GM12878 (cell line): ENCODE data around the gene LAMC3. TPM values are rescaled to one million over a fixed set of nuclear protein-coding genes. Genes with fewer than 3 reads are reported as not detected.

Experiments
- ATAC-seq: fragments of 200-7000 bp; cut with Tn5 transposase; 3 replicates; pipeline ENCODE4 v1.9.1; 2020; ENCODE audit warnings: mild to moderate bottlenecking, moderate library complexity
- BruUV-seq: library from RNA; stranded (reverse); fragments of 400-500 nt; replicated peaks from 2 replicates; lab custom pipeline; 2021; lab: Mats Ljungman, UMichigan
- CTCF ChIA-PET: fragments of 300-600 bp; sonication (Branson Sonifier 250); formaldehyde crosslinking; extraction: SDS; loops from one replicate; lab custom pipeline; 2021; ENCODE audit warnings: inconsistent platforms; lab: Yijun Ruan, JAX
- POLR2A ChIA-PET: fragments of 350-600 bp; formaldehyde crosslinking; extraction: SDS; loops from one replicate; lab custom pipeline; 2021; ENCODE audit warnings: inconsistent platforms; lab: Charles Lee
- RAD21 ChIA-PET: fragments of 300-600 bp; sonication (Branson Sonifier 250); formaldehyde crosslinking; loops from one replicate; lab custom pipeline; 2023; ENCODE audit warnings: antibody characterized with exemption; ENCODE audit not compliant: unreplicated experiment; lab: Charles Lee
- SMC1A ChIA-PET: fragments of 300-600 bp; sonication (Branson Sonifier 250); formaldehyde crosslinking; loops from one replicate; lab custom pipeline; 2023; ENCODE audit not compliant: unreplicated experiment, uncharacterized antibody; lab: Charles Lee
- DNase-seq: peaks from one replicate; pipeline ENCODE4 v3.0.0-alpha.2; 2011; ENCODE audit warnings: low read depth, low spot score
- FAIRE-seq: peaks from 3 replicates; lab custom pipeline; 2011; peaks lifted over from hg19 to GRCh38; lab: Jason Lieb, UNC
- H2AFZ ChIP-seq: 2 replicates; pipeline ENCODE4 v1.6.0; 2011; ENCODE audit warnings: low read depth, low read length, control low read depth; ENCODE audit not compliant: control insufficient read depth
- H3K27ac ChIP-seq: 2 replicates; pipeline ENCODE4 v1.5.1; 2011; ENCODE audit warnings: control low read depth; ENCODE audit not compliant: control insufficient read depth, insufficient read depth
- H3K27me3 ChIP-seq, 2 experiments: replicated peaks in 1 of 2; 2 replicates each; pipeline versions ENCODE4 v1.6.0 to v1.6.1; 2011; ENCODE audit warnings: low read length in 1 of 2; ENCODE audit not compliant: control insufficient read depth in 2 of 2, insufficient read depth in 2 of 2
- H3K36me3 ChIP-seq, 2 experiments: 2 replicates each; pipeline ENCODE4 v1.5.1; 2011; ENCODE audit warnings: low read length in 1 of 2; ENCODE audit not compliant: control insufficient read depth in 2 of 2, insufficient read depth in 2 of 2
- H3K4me1 ChIP-seq: 2 replicates; pipeline ENCODE4 v1.6.1; 2011; ENCODE audit warnings: mild to moderate bottlenecking, low read length, moderate library complexity, mixed read lengths; ENCODE audit not compliant: control insufficient read depth, insufficient read depth
- H3K4me2 ChIP-seq: 2 replicates; pipeline ENCODE4 v1.6.0; 2011; ENCODE audit warnings: control low read depth; ENCODE audit not compliant: control insufficient read depth, insufficient read depth
- H3K4me3 ChIP-seq: fragments of 200-600 bp; sonication (generic); 2 replicates; pipeline ENCODE4 v1.5.1; 2016
- H3K79me2 ChIP-seq: 2 replicates; pipeline ENCODE4 v1.6.0; 2011; ENCODE audit warnings: low read length; ENCODE audit not compliant: control insufficient read depth, insufficient read depth
- H3K9ac ChIP-seq: 2 replicates; pipeline ENCODE4 v1.8.0; 2011; ENCODE audit warnings: low read length, control low read depth, mixed read lengths; ENCODE audit not compliant: control insufficient read depth, insufficient read depth
- H3K9me3 ChIP-seq: replicated peaks from 3 replicates; pipeline ENCODE4 v1.5.1; 2011; ENCODE audit warnings: mild to moderate bottlenecking, low read length; ENCODE audit not compliant: control insufficient read depth, insufficient read depth
- H4K20me1 ChIP-seq: 2 replicates; pipeline ENCODE4 v1.6.0; 2011; ENCODE audit not compliant: control insufficient read depth, insufficient read depth
- E4F1 ChIP-seq: fragments of 450-650 bp; IDR thresholded peaks from 2 replicates; pipeline ENCODE4 v1.6.1; 2018; ENCODE audit warnings: borderline replicate concordance, mild to moderate bottlenecking; ENCODE audit not compliant: partially characterized antibody
- EZH2 ChIP-seq: IDR thresholded peaks from 2 replicates; pipeline ENCODE4 v1.6.1; 2012; ENCODE audit warnings: low read depth, mild to moderate bottlenecking, control low read depth, inconsistent platforms, low read length, borderline replicate concordance; ENCODE audit not compliant: control insufficient read depth
- IKZF1 ChIP-seq: fragments of 450-650 bp; conservative IDR thresholded peaks from 2 replicates; pipeline ENCODE4 v1.6.1; 2017; ENCODE audit warnings: antibody characterized with exemption, mild to moderate bottlenecking
- IRF4 ChIP-seq: IDR thresholded peaks from 2 replicates; pipeline ENCODE4 v1.6.1; 2011; ENCODE audit warnings: low read depth, low read length
- MYC ChIP-seq: IDR thresholded peaks from 2 replicates; pipeline ENCODE4 v1.6.1; 2011; ENCODE audit warnings: mild to moderate bottlenecking, low read length, moderate library complexity, inconsistent platforms; ENCODE audit not compliant: insufficient read depth, insufficient replicate concordance, insufficient read length, severe bottlenecking
- NR2C2 ChIP-seq: IDR thresholded peaks from 2 replicates; pipeline ENCODE4 v1.6.1; 2011; ENCODE audit warnings: borderline replicate concordance, low read depth; ENCODE audit not compliant: control insufficient read depth, insufficient read length
- SIX5 ChIP-seq: IDR thresholded peaks from 2 replicates; pipeline ENCODE4 v1.6.1; 2011; ENCODE audit warnings: mild to moderate bottlenecking, low read depth, low read length, moderate library complexity; ENCODE audit not compliant: severe bottlenecking
- whole genome bisulfite sequencing: methylation state at CpG from one replicate; pipeline ENCODE4 v1.1.6; 2016; ENCODE audit warnings: low lambda C conversion rate; ENCODE audit not compliant: insufficient replicate concordance, insufficient coverage; ENCODE audit errors: missing lambda C conversion rate; 5-methylcytosine and 5-hydroxymethylcytosine counted together
- in situ Hi-C: fragments of 300-500 bp; cut with MboI; formaldehyde crosslinking; loops from 9 replicates; pipeline ENCODE4 v1.14.3; 2018; ENCODE audit warnings: mixed read lengths
- intact Hi-C: fragments of 100-400 bp; cut with micrococcal nuclease; formaldehyde crosslinking; loops from one replicate; pipeline ENCODE4 v1.14.2; 2022; ENCODE audit not compliant: unreplicated experiment
- polyA plus RNA-seq, 11 experiments: library from polyadenylated mRNA; depleted of rRNA in 4 of 11; unstranded in 6 of 11; stranded (reverse) in 5 of 11; fragments of >200 nt; fragmentation: Nextera tagmentation in 4 of 11; fragmentation: Illumina TruSeq in 1 of 11; extraction: Ambion mirVana in 4 of 11; extraction: Trizol in 1 of 11; gene quantifications; 1 replicate in 1 of 11; 2 replicates in 10 of 11; pipeline versions ENCODE4 v1.2.1 to v1.2.3, GENCODE V29; 2011 to 2016; ENCODE audit warnings: inconsistent platforms in 2 of 11, missing spikeins in 2 of 11, low read depth in 1 of 11
- total RNA-seq, 4 experiments: library from RNA; depleted of rRNA in 3 of 4; stranded (reverse); fragments of >200 nt in 3 of 4; fragmentation: Illumina TruSeq in 1 of 4; extraction: Trizol in 1 of 4; gene quantifications; 2 replicates each; pipeline versions ENCODE4 v1.2.1 to v1.2.3, GENCODE V29; 2013 to 2021
- TF ChIP-seq, protein P1 (sequence below): fragments of 150-350 bp; IDR thresholded peaks from 2 replicates; pipeline ENCODE4 v1.6.1; 2016; ENCODE audit warnings: low read depth, low read length

LAMC3 gene
- total and polyA plus RNA-seq, 10 of the 15 experiments (the other 5 are each of a cell fraction or from before 2014, with no cell fraction given): under 0.01 to 0.08 TPM; not detected in 8

DNA sequence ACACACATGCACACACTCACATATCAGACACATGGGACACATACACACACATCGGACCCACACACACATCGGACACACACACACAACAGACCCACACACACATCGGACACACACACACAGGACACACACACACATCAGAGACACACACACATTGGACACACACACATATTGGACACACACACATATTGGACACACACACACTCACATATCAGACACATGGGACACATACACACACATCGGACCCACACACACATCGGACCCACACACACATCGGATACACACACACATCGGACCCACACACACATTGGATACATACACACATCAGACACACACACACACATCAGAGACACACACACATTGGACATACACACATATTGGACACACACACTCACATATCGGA, 12.8 kb upstream of the LAMC3 start:
- ChIA-PET RAD21 (no interaction called here), CTCF (interaction anchor here (0.8 to 2.7 kb wide), 4 partner anchors 12 to 287 kb away, joined by 3 to 33 read pairs (median 4); no protein-coding TSS in a partner anchor)
- H3K27ac ChIP-seq: no peak overlapping the region
- no peak overlapping the region for H3K4me3 ChIP-seq
- H2AFZ ChIP-seq: no peak overlapping the region
- no TSS peak for BruUV-seq
- FAIRE-seq: no peak
- DNase-seq: no peak
- no peaks in the 10 kb centered on the region for H3K36me3 ChIP-seq
- no peaks in the 10 kb centered on the region for H4K20me1 ChIP-seq
- H3K4me1 ChIP-seq: no peaks in the 10 kb centered on the region
- no peaks in the 10 kb centered on the region for H3K79me2 ChIP-seq
- no peak overlapping the region for H3K9ac ChIP-seq
- TF ChIP-seq NR2C2: peak; percentile 50
- TF ChIP-seq SIX5: no peak
- TF ChIP-seq, all 136 proteins: peak for 1
- Histone ChIP-seq H3K9me3 (no peaks in the 10 kb centered on the region), H3K27me3 (peaks cover 0 to 2% of the 10 kb centered on the region in 2 experiments; a peak in 2 of 4 replicates), H3K4me2 (no peak overlapping the region)
- POLR2A ChIA-PET: no interaction called here
- WGBS: 69% methylated on average over 8 of the region's 8 CpGs
- in situ Hi-C loops (no loop called here), intact Hi-C loops (loop anchor here (5.0 kb wide), 1 partner anchor 284 kb away; no protein-coding TSS in a partner anchor)
- SMC1A ChIA-PET: no interaction called here
- no peak for ATAC-seq

DNA sequence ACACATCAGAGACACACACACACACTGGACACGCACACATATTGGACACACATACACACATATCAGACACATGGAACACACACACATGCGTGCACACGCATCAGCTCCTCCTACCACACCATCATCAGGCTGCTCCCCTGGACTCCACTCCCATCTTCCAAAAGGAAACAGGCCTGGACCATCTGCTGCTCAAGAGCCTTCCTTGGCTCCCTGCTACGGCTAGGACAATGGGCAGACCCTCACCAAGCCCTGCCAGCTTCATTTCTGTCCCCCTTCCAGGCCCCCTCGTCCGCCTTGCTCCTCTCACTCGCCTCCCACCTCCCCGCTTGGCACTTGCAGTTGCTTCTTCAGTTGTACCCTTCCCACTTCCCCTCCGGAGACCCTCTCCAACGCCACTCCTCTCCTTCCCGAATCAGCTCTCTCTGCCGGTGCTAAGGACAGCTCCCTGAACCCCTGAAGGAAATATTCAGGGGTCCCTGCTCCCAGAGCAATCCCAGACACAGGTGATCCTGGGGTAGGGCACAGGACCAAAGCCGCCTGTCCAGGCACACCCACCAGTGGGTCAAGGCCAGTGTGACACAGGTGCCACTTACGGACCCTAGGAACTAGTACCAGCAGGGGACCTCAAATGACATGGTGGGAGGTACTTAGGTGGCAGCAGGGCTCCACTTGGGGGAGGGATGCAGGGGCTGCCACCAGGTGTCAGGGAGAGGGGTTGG, 12.1 kb upstream of the LAMC3 start:
- RAD21 ChIA-PET: no interaction called here
- Histone ChIP-seq H3K4me2 (no peak overlapping the region), H3K27me3 (peaks cover 0 to 2% of the 10 kb centered on the region in 2 experiments; a peak in 2 of 4 replicates), H3K79me2 (no peaks in the 10 kb centered on the region), H3K9me3 (no peaks in the 10 kb centered on the region), H3K4me1 (no peaks in the 10 kb centered on the region), H3K4me3 (no peak overlapping the region), H4K20me1 (no peaks in the 10 kb centered on the region), H3K36me3 (no peaks in the 10 kb centered on the region), H3K9ac (no peak overlapping the region), H2AFZ (no peak overlapping the region), H3K27ac (no peak overlapping the region)
- no TSS peak for BruUV-seq
- WGBS: 43% methylated on average over 14 of the region's 14 CpGs
- ATAC-seq: no peak
- POLR2A ChIA-PET: no interaction called here
- SMC1A ChIA-PET: no interaction called here
- in situ Hi-C loops (no loop called here), intact Hi-C loops (loop anchor here (5.0 kb wide), 1 partner anchor 285 kb away; no protein-coding TSS in a partner anchor)
- no peak for DNase-seq
- no peak for FAIRE-seq
- CTCF ChIA-PET: interaction anchor here (0.8 to 2.7 kb wide), 2 partner anchors 126 to 288 kb away, joined by 3 to 33 read pairs; no protein-coding TSS in a partner anchor
- TF ChIP-seq MYC: no peak
- no peak for TF ChIP-seq E4F1
- no peak for TF ChIP-seq IRF4
- no peak for TF ChIP-seq EZH2
- TF ChIP-seq IKZF1: no peak
- TF ChIP-seq SIX5: no peak
- TF ChIP-seq, protein P1, sequence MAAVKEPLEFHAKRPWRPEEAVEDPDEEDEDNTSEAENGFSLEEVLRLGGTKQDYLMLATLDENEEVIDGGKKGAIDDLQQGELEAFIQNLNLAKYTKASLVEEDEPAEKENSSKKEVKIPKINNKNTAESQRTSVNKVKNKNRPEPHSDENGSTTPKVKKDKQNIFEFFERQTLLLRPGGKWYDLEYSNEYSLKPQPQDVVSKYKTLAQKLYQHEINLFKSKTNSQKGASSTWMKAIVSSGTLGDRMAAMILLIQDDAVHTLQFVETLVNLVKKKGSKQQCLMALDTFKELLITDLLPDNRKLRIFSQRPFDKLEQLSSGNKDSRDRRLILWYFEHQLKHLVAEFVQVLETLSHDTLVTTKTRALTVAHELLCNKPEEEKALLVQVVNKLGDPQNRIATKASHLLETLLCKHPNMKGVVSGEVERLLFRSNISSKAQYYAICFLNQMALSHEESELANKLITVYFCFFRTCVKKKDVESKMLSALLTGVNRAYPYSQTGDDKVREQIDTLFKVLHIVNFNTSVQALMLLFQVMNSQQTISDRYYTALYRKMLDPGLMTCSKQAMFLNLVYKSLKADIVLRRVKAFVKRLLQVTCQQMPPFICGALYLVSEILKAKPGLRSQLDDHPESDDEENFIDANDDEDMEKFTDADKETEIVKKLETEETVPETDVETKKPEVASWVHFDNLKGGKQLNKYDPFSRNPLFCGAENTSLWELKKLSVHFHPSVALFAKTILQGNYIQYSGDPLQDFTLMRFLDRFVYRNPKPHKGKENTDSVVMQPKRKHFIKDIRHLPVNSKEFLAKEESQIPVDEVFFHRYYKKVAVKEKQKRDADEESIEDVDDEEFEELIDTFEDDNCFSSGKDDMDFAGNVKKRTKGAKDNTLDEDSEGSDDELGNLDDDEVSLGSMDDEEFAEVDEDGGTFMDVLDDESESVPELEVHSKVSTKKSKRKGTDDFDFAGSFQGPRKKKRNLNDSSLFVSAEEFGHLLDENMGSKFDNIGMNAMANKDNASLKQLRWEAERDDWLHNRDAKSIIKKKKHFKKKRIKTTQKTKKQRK: no peak
